Measurements from ENCODE around the gene ERBB3. TPM values are rescaled to one million over a fixed set of nuclear protein-coding genes. Genes with fewer than 3 reads are reported as not detected.
A peak's percentile ranks its signal among the peaks of the same experiment; 100 is the strongest.

The ERBB3 gene
- total RNA-seq, 1 donor from 2014 or later = 2.3 TPM

GRCh38 chr12:56102683-56103065 lies 22.7 kb downstream of the ERBB3 start:
- no peak for DNase-seq
- intact Hi-C loops (cut with micrococcal nuclease) = no loop called here
- no peak overlapping the region for H3K4me3 ChIP-seq
- peak overlapping the region; percentile 92 for H3K27ac ChIP-seq (replicated peaks)
- H3K36me3 ChIP-seq = peaks cover 13% of the 10 kb centered on the region
- H3K27me3 ChIP-seq (ENCODE audit: low read depth) = no peaks in the 10 kb centered on the region
- H3K4me1 ChIP-seq = peaks cover 35% of the 10 kb centered on the region
- TF ChIP-seq, protein P1, sequence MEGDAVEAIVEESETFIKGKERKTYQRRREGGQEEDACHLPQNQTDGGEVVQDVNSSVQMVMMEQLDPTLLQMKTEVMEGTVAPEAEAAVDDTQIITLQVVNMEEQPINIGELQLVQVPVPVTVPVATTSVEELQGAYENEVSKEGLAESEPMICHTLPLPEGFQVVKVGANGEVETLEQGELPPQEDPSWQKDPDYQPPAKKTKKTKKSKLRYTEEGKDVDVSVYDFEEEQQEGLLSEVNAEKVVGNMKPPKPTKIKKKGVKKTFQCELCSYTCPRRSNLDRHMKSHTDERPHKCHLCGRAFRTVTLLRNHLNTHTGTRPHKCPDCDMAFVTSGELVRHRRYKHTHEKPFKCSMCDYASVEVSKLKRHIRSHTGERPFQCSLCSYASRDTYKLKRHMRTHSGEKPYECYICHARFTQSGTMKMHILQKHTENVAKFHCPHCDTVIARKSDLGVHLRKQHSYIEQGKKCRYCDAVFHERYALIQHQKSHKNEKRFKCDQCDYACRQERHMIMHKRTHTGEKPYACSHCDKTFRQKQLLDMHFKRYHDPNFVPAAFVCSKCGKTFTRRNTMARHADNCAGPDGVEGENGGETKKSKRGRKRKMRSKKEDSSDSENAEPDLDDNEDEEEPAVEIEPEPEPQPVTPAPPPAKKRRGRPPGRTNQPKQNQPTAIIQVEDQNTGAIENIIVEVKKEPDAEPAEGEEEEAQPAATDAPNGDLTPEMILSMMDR (IDR thresholded peaks at IDR 0.05; ENCODE audit: borderline replicate concordance) = no peak
- H3K9me3 ChIP-seq (replicated peaks) = no peaks in the 10 kb centered on the region

- Histone ChIP-seq H3K27ac (replicated peaks) (peak overlapping the region; percentile 92), H3K27me3 (ENCODE audit: low read depth) (no peaks in the 10 kb centered on the region), H3K4me1 (peaks cover 35% of the 10 kb centered on the region), H3K36me3 (peaks cover 18% of the 10 kb centered on the region), H3K9me3 (replicated peaks) (no peaks in the 10 kb centered on the region), H3K4me3 (peak overlapping the region; percentile 89)
- no peak for DNase-seq
- intact Hi-C loops (cut with micrococcal nuclease) = no loop called here
- TF ChIP-seq, protein P1 (IDR thresholded peaks at IDR 0.05; ENCODE audit: borderline replicate concordance) = no peak
Measured at GRCh38 chr12:56103066-56103711, 23.2 kb downstream of the ERBB3 start.

GRCh38 chr12:56103823-56104108 lies 23.8 kb downstream of the ERBB3 start:
- TF ChIP-seq, protein P1 (IDR thresholded peaks at IDR 0.05; ENCODE audit: borderline replicate concordance) = no peak
- intact Hi-C loops (cut with micrococcal nuclease) = no loop called here
- H3K36me3 ChIP-seq = peaks cover 24% of the 10 kb centered on the region
- no peaks in the 10 kb centered on the region for H3K27me3 ChIP-seq (ENCODE audit: low read depth)
- H3K4me3 ChIP-seq = peak overlapping the region; percentile 89
- H3K4me1 ChIP-seq = peaks cover 35% of the 10 kb centered on the region
- no peak for DNase-seq
- H3K9me3 ChIP-seq (replicated peaks) = no peaks in the 10 kb centered on the region
- H3K27ac ChIP-seq (replicated peaks) = peak overlapping the region; percentile 92

GRCh38 chr12:56104109-56104814 lies 24.3 kb downstream of the ERBB3 start, which contains the start of gene PA2G4:
Gene PA2G4, plus strand, starts transcription at chr12:56104559. Its CDS starts 179 bp downstream, at chr12:56104738.
- H3K9me3 ChIP-seq (replicated peaks) = no peaks in the 10 kb centered on the region
- no peaks in the 10 kb centered on the region for H3K27me3 ChIP-seq (ENCODE audit: low read depth)
- peak within 1 kb of the TSS; percentile 92 for H3K27ac ChIP-seq (replicated peaks)
- DNase-seq = peak; percentile 97
- H3K36me3 ChIP-seq = peaks cover 29% of the 10 kb centered on the region
- intact Hi-C loops (cut with micrococcal nuclease) = no loop called here
- H3K4me3 ChIP-seq = peak within 1 kb of the TSS; percentile 89
- H3K4me1 ChIP-seq = peaks cover 35% of the 10 kb centered on the region
- TF ChIP-seq, protein P1 (IDR thresholded peaks at IDR 0.05; ENCODE audit: borderline replicate concordance) = no peak

GRCh38 chr12:56104815-56105608 lies 25.0 kb downstream of the ERBB3 start:
- Histone ChIP-seq H3K9me3 (replicated peaks) (no peaks in the 10 kb centered on the region), H3K27me3 (ENCODE audit: low read depth) (no peaks in the 10 kb centered on the region), H3K36me3 (peaks cover 36% of the 10 kb centered on the region), H3K4me1 (peaks cover 35% of the 10 kb centered on the region), H3K4me3 (peak overlapping the region; percentile 89), H3K27ac (replicated peaks) (peak overlapping the region; percentile 92)
- intact Hi-C loops (cut with micrococcal nuclease) = no loop called here
- TF ChIP-seq, protein P1 (IDR thresholded peaks at IDR 0.05; ENCODE audit: borderline replicate concordance) = no peak
- DNase-seq = no peak

All from left ventricle myocardium inferior (tissue), 1 donor.